ENCODE measurements around the gene DSCAML1.

DNA sequence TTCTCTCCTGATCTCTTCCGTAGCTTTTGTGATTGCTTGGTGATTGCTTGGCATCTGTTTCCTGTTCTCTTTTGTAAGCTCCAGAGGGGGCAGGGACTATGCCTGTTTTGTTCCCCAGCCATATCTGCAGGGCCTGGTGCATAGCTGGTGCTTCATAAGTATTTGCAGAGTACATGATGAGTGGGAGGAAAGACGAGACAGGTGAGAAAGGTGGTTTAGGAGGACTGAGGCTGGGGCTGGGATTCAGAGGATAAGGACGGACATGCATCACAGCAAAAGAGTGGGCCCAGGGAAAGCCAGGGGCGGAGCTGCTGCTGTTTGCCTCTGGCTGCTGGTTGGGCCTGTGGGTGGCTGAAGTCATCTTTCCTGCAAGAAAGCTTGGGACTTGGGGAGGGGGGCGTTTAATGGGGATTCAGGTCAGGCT is 62.4 kb downstream of the DSCAML1 start:
- TF ChIP-seq POLR2A (IDR thresholded peaks at IDR 0.05): no peak
- TF ChIP-seq, protein P1, sequence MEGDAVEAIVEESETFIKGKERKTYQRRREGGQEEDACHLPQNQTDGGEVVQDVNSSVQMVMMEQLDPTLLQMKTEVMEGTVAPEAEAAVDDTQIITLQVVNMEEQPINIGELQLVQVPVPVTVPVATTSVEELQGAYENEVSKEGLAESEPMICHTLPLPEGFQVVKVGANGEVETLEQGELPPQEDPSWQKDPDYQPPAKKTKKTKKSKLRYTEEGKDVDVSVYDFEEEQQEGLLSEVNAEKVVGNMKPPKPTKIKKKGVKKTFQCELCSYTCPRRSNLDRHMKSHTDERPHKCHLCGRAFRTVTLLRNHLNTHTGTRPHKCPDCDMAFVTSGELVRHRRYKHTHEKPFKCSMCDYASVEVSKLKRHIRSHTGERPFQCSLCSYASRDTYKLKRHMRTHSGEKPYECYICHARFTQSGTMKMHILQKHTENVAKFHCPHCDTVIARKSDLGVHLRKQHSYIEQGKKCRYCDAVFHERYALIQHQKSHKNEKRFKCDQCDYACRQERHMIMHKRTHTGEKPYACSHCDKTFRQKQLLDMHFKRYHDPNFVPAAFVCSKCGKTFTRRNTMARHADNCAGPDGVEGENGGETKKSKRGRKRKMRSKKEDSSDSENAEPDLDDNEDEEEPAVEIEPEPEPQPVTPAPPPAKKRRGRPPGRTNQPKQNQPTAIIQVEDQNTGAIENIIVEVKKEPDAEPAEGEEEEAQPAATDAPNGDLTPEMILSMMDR (IDR thresholded peaks at IDR 0.05): no peak

All from testis (tissue), 2 donors.